Endothelial cell of umbilical vein (primary cell): Measurements from ENCODE around the gene POLR3G. TPM values are rescaled to one million over a fixed set of nuclear protein-coding genes. Genes with fewer than 3 reads are reported as not detected.

Experiments
- BruUV-seq: library from RNA; stranded (reverse); fragments of 400-500 nt; replicated peaks from 2 replicates; lab custom pipeline; 2021; lab: Mats Ljungman, UMichigan
- CTCF ChIA-PET: fragments of 300-600, 350-600 bp; sonication (Branson Sonifier 250); formaldehyde crosslinking; loops from one replicate; lab custom pipeline; 2021; ENCODE audit warnings: antibody characterized with exemption, inconsistent platforms; lab: Charles Lee
- POLR2A ChIA-PET: fragments of 300-600, 350-600 bp; sonication (Branson Sonifier 250); formaldehyde crosslinking; loops from one replicate; lab custom pipeline; 2021; ENCODE audit warnings: antibody characterized with exemption, inconsistent platforms; lab: Charles Lee
- DNase-seq: peaks from one replicate; pipeline ENCODE4 v3.0.0-alpha.2; 2011; ENCODE audit warnings: low read depth, low spot score
- FAIRE-seq: peaks from 2 replicates; lab custom pipeline; 2011; peaks lifted over from hg19 to GRCh38; lab: Jason Lieb, UNC
- H2AFZ ChIP-seq: 2 replicates; pipeline ENCODE4 v1.6.0; 2012; ENCODE audit warnings: low read depth, low read length, control low read depth, inconsistent platforms
- H3K27ac ChIP-seq: 2 replicates; pipeline ENCODE4 v1.5.1; 2011; ENCODE audit warnings: low read depth, mild to moderate bottlenecking, control low read depth, low read length, moderate library complexity; ENCODE audit not compliant: insufficient read depth
- H3K27me3 ChIP-seq, 2 experiments: 2 replicates each; pipeline versions ENCODE4 v1.6.0 to v1.6.1; 2011; ENCODE audit warnings: low read length in 2 of 2, mixed read lengths in 1 of 2; ENCODE audit not compliant: control insufficient read depth in 2 of 2, insufficient read depth in 2 of 2
- H3K36me3 ChIP-seq, 2 experiments: 2 replicates in 1 of 2; 3 replicates in 1 of 2; pipeline ENCODE4 v1.5.1; 2011; ENCODE audit warnings: low read length in 2 of 2, mild to moderate bottlenecking in 1 of 2, moderate library complexity in 1 of 2; ENCODE audit not compliant: control insufficient read depth in 2 of 2, insufficient read depth in 2 of 2; ENCODE audit errors: extremely low read depth in 1 of 2
- H3K4me1 ChIP-seq: 3 replicates; pipeline ENCODE4 v1.5.1; 2011; ENCODE audit warnings: mild to moderate bottlenecking, low read length; ENCODE audit not compliant: control insufficient read depth, insufficient read depth; ENCODE audit errors: extremely low read depth
- H3K4me2 ChIP-seq: 2 replicates; pipeline ENCODE4 v1.6.1; 2011; ENCODE audit warnings: low read length, control low read depth, mixed read lengths; ENCODE audit not compliant: insufficient read depth
- H3K4me3 ChIP-seq, 3 experiments: fragments of 200-600 bp in 1 of 3; sonication (generic), shearing (Covaris generic) in 1 of 3; replicated peaks in 1 of 3; 2 replicates each; pipeline ENCODE4 v1.5.1; 2011 to 2016; ENCODE audit warnings: control low read depth in 3 of 3, low read length in 3 of 3, mild to moderate bottlenecking in 2 of 3, inconsistent platforms in 1 of 3, low read depth in 1 of 3, moderate library complexity in 1 of 3; ENCODE audit not compliant: insufficient read depth in 1 of 3
- H3K79me2 ChIP-seq: 2 replicates; pipeline ENCODE4 v1.6.0; 2012; ENCODE audit warnings: low read length, inconsistent platforms; ENCODE audit not compliant: control insufficient read depth, insufficient read depth
- H3K9ac ChIP-seq: replicated peaks from 2 replicates; pipeline ENCODE3; 2011; ENCODE audit warnings: low read length, control low read depth; ENCODE audit not compliant: insufficient read depth; ENCODE audit errors: extremely low read depth
- H3K9me1 ChIP-seq: replicated peaks from 3 replicates; pipeline ENCODE4 v1.6.0; 2011; ENCODE audit warnings: mild to moderate bottlenecking, low read length; ENCODE audit not compliant: control insufficient read depth, insufficient read depth; ENCODE audit errors: extremely low read depth
- H3K9me3 ChIP-seq: replicated peaks from 2 replicates; pipeline ENCODE4 v1.5.1; 2012; ENCODE audit warnings: low read length, inconsistent platforms; ENCODE audit not compliant: control insufficient read depth, insufficient read depth
- H4K20me1 ChIP-seq: replicated peaks from 2 replicates; pipeline ENCODE3; 2011; ENCODE audit warnings: mild to moderate bottlenecking, low read length; ENCODE audit not compliant: control insufficient read depth, insufficient read depth; ENCODE audit errors: extremely low read depth
- CTCF ChIP-seq, 2 donors: IDR thresholded peaks; 1 replicate in 1 of 2; 2 replicates in 1 of 2; pipeline ENCODE4 v1.5.1; 2011; ENCODE audit warnings: low read length in 2 of 2, mild to moderate bottlenecking in 2 of 2, moderate library complexity in 2 of 2, control low read depth in 1 of 2, inconsistent platforms in 1 of 2, low read depth in 1 of 2; ENCODE audit not compliant: insufficient read depth in 1 of 2; ENCODE audit errors: extremely low read depth in 1 of 2
- EZH2 ChIP-seq: IDR thresholded peaks from 2 replicates; pipeline ENCODE4 v1.6.1; 2012; ENCODE audit warnings: borderline replicate concordance, low read depth, mild to moderate bottlenecking, moderate library complexity, low read length, inconsistent platforms; ENCODE audit not compliant: severe bottlenecking
- FOS ChIP-seq: IDR thresholded peaks from 2 replicates; pipeline ENCODE4 v1.6.1; 2011; ENCODE audit warnings: mild to moderate bottlenecking, low read length, moderate library complexity, borderline replicate concordance; ENCODE audit not compliant: insufficient read depth
- GATA2 ChIP-seq: IDR thresholded peaks from 2 replicates; pipeline ENCODE4 v1.7.0; 2011; ENCODE audit warnings: low read depth, mild to moderate bottlenecking, moderate library complexity, mixed read lengths, low read length; ENCODE audit not compliant: insufficient read length, insufficient read depth
- JUN ChIP-seq: IDR thresholded peaks from 2 replicates; pipeline ENCODE4 v1.6.1; 2011; ENCODE audit warnings: borderline replicate concordance, low read depth; ENCODE audit not compliant: insufficient read length, insufficient read depth
- MAX ChIP-seq: IDR thresholded peaks from 2 replicates; pipeline ENCODE4 v1.6.1; 2011; ENCODE audit not compliant: insufficient read depth, insufficient read length
- MYC ChIP-seq: IDR thresholded peaks from one replicate; pipeline ENCODE4 v1.6.1; 2011; ENCODE audit warnings: mild to moderate bottlenecking, low read depth, low read length
- POLR2A ChIP-seq: IDR thresholded peaks from 2 replicates; pipeline ENCODE4 v1.6.1; 2012; ENCODE audit warnings: low read depth, mild to moderate bottlenecking, control low read depth, low read length
- POLR2AphosphoS5 ChIP-seq: IDR thresholded peaks from 2 replicates; pipeline ENCODE4 v1.6.1; 2012; ENCODE audit warnings: low read depth, mild to moderate bottlenecking, control low read depth, low read length, moderate library complexity; ENCODE audit not compliant: insufficient read depth
- dilution Hi-C: fragments of 300-500 bp; cut with MboI; formaldehyde crosslinking; loops from one replicate; pipeline ENCODE4 v1.15.0; 2019; ENCODE audit warnings: low sequenced_read_pairs; ENCODE audit not compliant: extremely low pct_ligation_motif_present
- intact Hi-C: fragments of 100-400 bp; cut with micrococcal nuclease; formaldehyde crosslinking; loops from one replicate; pipeline ENCODE4 v1.10.0; 2022
- polyA plus RNA-seq, 4 experiments: library from polyadenylated mRNA; depleted of rRNA in 3 of 4; stranded (reverse) in 3 of 4; unstranded in 1 of 4; fragments of >200 nt; gene quantifications; 2 replicates each; pipeline versions ENCODE4 v1.2.1 to v1.2.3, GENCODE V29; 2011 to 2012; ENCODE audit warnings: missing spikeins in 1 of 4
- total RNA-seq: library from RNA; stranded (reverse); gene quantifications from 2 replicates; pipeline ENCODE4 v1.2.3, GENCODE V29; 2021

The POLR3G gene
- total and polyA plus RNA-seq, 2 donors (not counting 3 experiments of a cell fraction or from before 2014, with no cell fraction given) = 15.0 to 15.7 TPM

DNA sequence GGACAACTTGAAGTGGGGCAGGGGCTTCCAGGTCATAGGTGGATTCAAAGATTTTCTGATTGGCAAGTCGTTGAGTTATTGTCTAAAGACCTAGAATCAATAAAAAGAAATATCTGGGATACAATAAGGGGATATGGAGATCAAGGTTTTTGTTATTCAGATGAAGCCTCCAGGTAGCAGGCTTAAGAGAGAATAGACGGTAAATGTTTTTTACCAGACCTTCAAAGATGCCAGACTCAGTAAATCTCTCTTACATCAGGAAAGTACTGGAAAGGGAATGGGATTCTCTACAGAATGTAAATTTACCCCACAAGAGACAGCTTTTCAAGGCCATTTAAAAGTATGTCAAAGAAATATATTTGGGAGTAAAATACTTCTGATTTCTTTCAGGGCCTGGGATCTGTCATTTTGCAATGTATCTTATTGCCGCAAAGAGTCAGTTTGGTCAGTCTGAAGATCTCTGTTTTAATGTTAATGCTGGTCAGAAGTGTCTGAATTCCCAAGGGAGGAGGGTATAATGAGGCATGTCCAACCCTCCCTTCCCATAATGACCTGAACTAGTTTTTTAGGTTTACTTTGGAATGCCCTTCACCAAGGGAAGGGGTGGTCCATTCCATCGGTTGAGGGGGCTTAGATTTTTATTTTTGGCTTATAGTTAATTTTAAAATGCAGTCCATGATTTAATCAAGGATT lies 68.3 kb downstream of the POLR3G start:
- no peak overlapping the region for H2AFZ ChIP-seq
- dilution Hi-C loops = no loop called here
- H3K36me3 ChIP-seq = no peaks in the 10 kb centered on the region
- no peaks in the 10 kb centered on the region for H3K9me1 ChIP-seq
- no peak overlapping the region for H3K4me2 ChIP-seq
- H3K9ac ChIP-seq = no peak overlapping the region
- no peaks in the 10 kb centered on the region for H4K20me1 ChIP-seq
- no peaks in the 10 kb centered on the region for H3K79me2 ChIP-seq
- FAIRE-seq (no peak), DNase-seq (no peak)
- H3K27me3 ChIP-seq = peaks cover 11 to 24% of the 10 kb centered on the region in 2 experiments
- intact Hi-C loops = no loop called here
- TF ChIP-seq POLR2AphosphoS5 = no peak
- TF ChIP-seq EZH2 = no peak
- TF ChIP-seq FOS = no peak
- TF ChIP-seq JUN = no peak
- no peak for TF ChIP-seq POLR2A
- no peak for TF ChIP-seq CTCF (IDR thresholded peaks at IDR 0.05; ENCODE audit: extremely low read depth in 1 of 2, insufficient read depth in 1 of 2, low read depth in 1 of 2, low read length in 2 of 2)
- TF ChIP-seq MYC = no peak
- no peak for TF ChIP-seq GATA2
- no peak for TF ChIP-seq MAX
- H3K27ac ChIP-seq = no peak overlapping the region
- H3K4me3 ChIP-seq = no peak overlapping the region
- CTCF ChIA-PET = no interaction called here
- H3K9me3 ChIP-seq = no peaks in the 10 kb centered on the region
- POLR2A ChIA-PET = no interaction called here
- H3K4me1 ChIP-seq = no peaks in the 10 kb centered on the region
- no TSS peak for BruUV-seq
